Loucy (cell line): ENCODE results near the gene ATXN7L3.

Experiments
- H2AFZ ChIP-seq: fragments of 200-600 bp; sonication (generic); 2 replicates; pipeline ENCODE4 v1.6.0; 2016; ENCODE audit warnings: antibody characterized with exemption, mild to moderate bottlenecking, low read length, moderate library complexity
- H3F3A ChIP-seq: fragments of 200-600 bp; 2 replicates; pipeline ENCODE4 v1.6.0; 2016; ENCODE audit warnings: antibody characterized with exemption, low read depth, mild to moderate bottlenecking
- H3K27me3 ChIP-seq: fragments of 200-600 bp; sonication (generic); 2 replicates; pipeline ENCODE4 v1.6.1; 2014; ENCODE audit warnings: low read length, mild to moderate bottlenecking; ENCODE audit not compliant: insufficient read depth, poor library complexity, severe bottlenecking
- H3K36me3 ChIP-seq: fragments of 200-600 bp; sonication (generic); 2 replicates; pipeline ENCODE4 v1.6.1; 2016; ENCODE audit warnings: low read length; ENCODE audit not compliant: insufficient read depth
- H3K4me1 ChIP-seq: fragments of 200-600 bp; sonication (generic); 2 replicates; pipeline ENCODE4 v1.5.1; 2014; ENCODE audit warnings: low read length, mild to moderate bottlenecking; ENCODE audit not compliant: insufficient read depth, poor library complexity, severe bottlenecking
- H3K4me2 ChIP-seq: fragments of 200-600 bp; sonication (generic); 2 replicates; pipeline ENCODE4 v1.6.0; 2014; ENCODE audit warnings: antibody characterized with exemption, low read length, low read depth, mild to moderate bottlenecking; ENCODE audit not compliant: poor library complexity, severe bottlenecking
- H3K4me3 ChIP-seq: fragments of 200-600 bp; sonication (generic); 2 replicates; pipeline ENCODE4 v1.5.1; 2014; ENCODE audit warnings: low read length, mild to moderate bottlenecking, mixed read lengths; ENCODE audit not compliant: poor library complexity, severe bottlenecking
- H3K79me2 ChIP-seq: fragments of 200-600 bp; sonication (generic); 2 replicates; pipeline ENCODE4 v1.6.1; 2014; ENCODE audit warnings: low read length; ENCODE audit not compliant: insufficient read depth
- H3K9ac ChIP-seq: fragments of 200-600 bp; sonication (generic); 2 replicates; pipeline ENCODE4 v1.6.0; 2014; ENCODE audit warnings: mild to moderate bottlenecking, low read depth, low read length, moderate library complexity; ENCODE audit not compliant: poor library complexity, severe bottlenecking
- H3K9me2 ChIP-seq: fragments of 200-600 bp; sonication (generic); replicated peaks from 2 replicates; pipeline ENCODE4 v1.6.1; 2016; ENCODE audit warnings: low read depth, low read length, mixed read lengths
- H3K9me3 ChIP-seq: fragments of 200-600 bp; sonication (generic); 2 replicates; pipeline ENCODE4 v1.6.1; 2014; ENCODE audit warnings: mild to moderate bottlenecking, antibody characterized with exemption, low read length, low read depth; ENCODE audit not compliant: insufficient read depth
- H4K20me1 ChIP-seq: fragments of 200-600 bp; sonication (generic); 2 replicates; pipeline ENCODE4 v1.6.0; 2014; ENCODE audit warnings: antibody characterized with exemption, low read length, mild to moderate bottlenecking; ENCODE audit not compliant: insufficient read depth, poor library complexity, severe bottlenecking
- EZH2phosphoT487 ChIP-seq: fragments of 200-600 bp; IDR thresholded peaks from 2 replicates; pipeline ENCODE4 v1.6.1; 2018; ENCODE audit warnings: antibody characterized with exemption, mild to moderate bottlenecking, moderate library complexity, borderline replicate concordance
- TF ChIP-seq, protein P1 (sequence below): fragments of 200-600 bp; sonication (generic); conservative IDR thresholded peaks from 2 replicates; pipeline ENCODE4 v1.5.1; 2014; ENCODE audit warnings: mild to moderate bottlenecking, antibody characterized with exemption, low read length

ATXN7L3 gene

DNA sequence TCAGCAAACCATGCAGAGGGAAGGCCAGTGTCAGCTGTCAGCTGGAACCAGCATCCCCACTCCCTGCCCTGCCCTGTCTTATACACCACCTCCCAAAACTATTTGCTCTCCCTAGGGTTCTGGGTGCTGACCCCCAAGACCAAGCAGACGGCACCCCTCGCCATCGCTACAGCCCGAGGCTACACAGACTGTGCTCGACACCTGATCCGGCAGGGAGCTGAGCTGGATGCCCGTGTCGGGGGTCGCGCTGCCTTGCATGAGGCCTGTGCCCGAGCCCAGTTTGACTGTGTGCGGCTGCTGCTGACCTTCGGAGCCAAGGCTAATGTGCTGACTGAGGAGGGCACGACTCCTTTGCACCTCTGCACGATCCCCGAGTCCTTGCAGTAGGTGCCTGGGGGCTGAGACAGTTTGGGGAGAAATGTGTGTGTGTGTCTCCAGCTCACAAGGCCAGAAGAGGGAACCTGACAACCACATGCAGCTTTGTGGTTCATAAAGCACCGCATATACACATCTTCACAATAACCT lies 27.7 kb downstream of the ATXN7L3 start:
- H3K9ac ChIP-seq, result no peak overlapping the region
- peaks cover 6% of the 10 kb centered on the region; the same call in 1 of the 2 replicates for H3K36me3 ChIP-seq
- H3F3A ChIP-seq, result no peaks in the 10 kb centered on the region
- H3K79me2 ChIP-seq, result no peaks in the 10 kb centered on the region
- peaks cover 3% of the 10 kb centered on the region for H3K4me1 ChIP-seq
- no peak overlapping the region for H3K4me2 ChIP-seq
- H2AFZ ChIP-seq, result no peak overlapping the region
- no peaks in the 10 kb centered on the region for H3K9me3 ChIP-seq
- no peaks in the 10 kb centered on the region for H3K9me2 ChIP-seq
- no peaks in the 10 kb centered on the region for H3K27me3 ChIP-seq
- TF ChIP-seq, protein P1, sequence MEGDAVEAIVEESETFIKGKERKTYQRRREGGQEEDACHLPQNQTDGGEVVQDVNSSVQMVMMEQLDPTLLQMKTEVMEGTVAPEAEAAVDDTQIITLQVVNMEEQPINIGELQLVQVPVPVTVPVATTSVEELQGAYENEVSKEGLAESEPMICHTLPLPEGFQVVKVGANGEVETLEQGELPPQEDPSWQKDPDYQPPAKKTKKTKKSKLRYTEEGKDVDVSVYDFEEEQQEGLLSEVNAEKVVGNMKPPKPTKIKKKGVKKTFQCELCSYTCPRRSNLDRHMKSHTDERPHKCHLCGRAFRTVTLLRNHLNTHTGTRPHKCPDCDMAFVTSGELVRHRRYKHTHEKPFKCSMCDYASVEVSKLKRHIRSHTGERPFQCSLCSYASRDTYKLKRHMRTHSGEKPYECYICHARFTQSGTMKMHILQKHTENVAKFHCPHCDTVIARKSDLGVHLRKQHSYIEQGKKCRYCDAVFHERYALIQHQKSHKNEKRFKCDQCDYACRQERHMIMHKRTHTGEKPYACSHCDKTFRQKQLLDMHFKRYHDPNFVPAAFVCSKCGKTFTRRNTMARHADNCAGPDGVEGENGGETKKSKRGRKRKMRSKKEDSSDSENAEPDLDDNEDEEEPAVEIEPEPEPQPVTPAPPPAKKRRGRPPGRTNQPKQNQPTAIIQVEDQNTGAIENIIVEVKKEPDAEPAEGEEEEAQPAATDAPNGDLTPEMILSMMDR, result no peak
- TF ChIP-seq EZH2phosphoT487, result no peak
- no peaks in the 10 kb centered on the region for H4K20me1 ChIP-seq
- no peak overlapping the region for H3K4me3 ChIP-seq

DNA sequence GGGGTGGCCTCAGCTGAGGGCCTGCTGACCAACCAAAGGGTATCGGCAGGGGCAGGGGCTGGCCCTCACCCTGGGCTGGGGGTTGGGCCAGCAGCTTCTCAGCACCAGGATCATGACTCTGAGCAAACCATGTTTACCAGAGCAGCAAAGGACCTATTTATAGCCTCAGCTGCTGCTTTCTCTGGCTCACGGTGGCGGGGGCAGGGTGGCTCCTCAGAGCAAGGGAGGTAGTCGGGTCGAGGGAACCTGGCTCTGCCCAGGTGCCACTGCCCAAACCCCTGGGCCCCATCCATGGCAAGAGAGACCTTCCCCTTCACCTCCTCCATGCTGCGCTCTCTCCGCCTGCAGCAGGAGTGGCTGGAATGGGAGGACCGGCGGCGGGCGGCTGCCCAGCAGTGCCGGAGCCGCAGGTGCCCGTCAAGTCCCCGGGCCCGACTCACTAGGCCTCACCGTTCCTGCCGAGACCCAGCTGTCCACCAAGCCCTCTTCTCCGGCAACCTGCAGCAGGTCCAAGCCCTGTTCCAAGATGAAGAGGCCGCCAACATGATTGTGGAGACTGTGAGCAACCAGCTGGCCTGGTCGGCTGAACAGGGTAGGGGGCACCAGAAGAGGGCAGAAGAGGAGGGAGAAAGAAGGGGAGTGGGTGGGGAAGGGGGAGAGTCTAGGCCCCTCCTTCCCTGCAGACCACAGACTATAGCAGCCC lies 29.0 kb downstream of the ATXN7L3 start, which contains the start of gene ASB16:
Gene ASB16 (plus strand): TSS at position 206 of the 703 bp plus-strand sequence. CDS start 86 bp downstream, at position 292.
- Histone ChIP-seq H3K4me3 (no peak within 1 kb of the TSS), H3K9ac (no peak within 1 kb of the TSS), H3K27me3 (no peaks in the 10 kb centered on the region), H3K4me2 (no peak within 1 kb of the TSS), H3K36me3 (no peaks in the 10 kb centered on the region), H3F3A (no peaks in the 10 kb centered on the region), H3K4me1 (peaks cover 3% of the 10 kb centered on the region), H3K79me2 (no peaks in the 10 kb centered on the region), H4K20me1 (no peaks in the 10 kb centered on the region), H3K9me3 (no peaks in the 10 kb centered on the region), H2AFZ (no peak within 1 kb of the TSS), H3K9me2 (no peaks in the 10 kb centered on the region)
- no peak for TF ChIP-seq EZH2phosphoT487
- TF ChIP-seq, protein P1, result no peak

DNA sequence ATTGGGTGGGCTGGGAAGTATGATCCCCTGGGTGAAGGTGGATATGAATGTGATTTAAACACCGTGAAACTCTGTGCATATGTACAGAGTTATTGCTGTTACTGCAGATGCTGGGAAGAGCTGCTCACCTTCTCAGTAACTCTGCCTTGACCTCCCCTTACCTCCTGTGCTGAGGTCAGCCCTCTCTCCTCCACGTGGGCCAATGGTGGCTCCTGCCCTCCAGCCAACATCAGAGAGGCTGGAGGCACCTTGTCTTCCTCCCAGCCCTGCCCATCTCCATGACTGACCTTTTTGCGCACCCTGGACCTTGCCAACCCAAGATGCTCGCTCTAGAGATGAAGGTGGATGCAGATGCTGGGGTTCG lies 29.6 kb downstream of the ATXN7L3 start:
- peaks cover 3% of the 10 kb centered on the region for H3K4me1 ChIP-seq
- no peak overlapping the region for H3K4me2 ChIP-seq
- H3K79me2 ChIP-seq, result no peaks in the 10 kb centered on the region
- no peaks in the 10 kb centered on the region for H3K36me3 ChIP-seq
- H3K4me3 ChIP-seq, result no peak overlapping the region
- TF ChIP-seq EZH2phosphoT487, result no peak
- TF ChIP-seq, protein P1, result no peak
- no peak overlapping the region for H2AFZ ChIP-seq
- no peak overlapping the region for H3K9ac ChIP-seq
- H3F3A ChIP-seq, result no peaks in the 10 kb centered on the region
- H4K20me1 ChIP-seq, result no peaks in the 10 kb centered on the region
- H3K9me3 ChIP-seq, result no peaks in the 10 kb centered on the region
- no peaks in the 10 kb centered on the region for H3K27me3 ChIP-seq
- H3K9me2 ChIP-seq, result no peaks in the 10 kb centered on the region
